ENCODE measurements around the gene SMIM24.

The SMIM24 gene

GRCh38 chr19:3426433-3426832, 53.9 kb downstream of the SMIM24 start:
- no peak for DNase-seq

Data from NCI-H69 (cell line).